ENCODE measurements around the gene ARAP1. TPM values are rescaled to one million over a fixed set of nuclear protein-coding genes. Genes with fewer than 3 reads are reported as not detected.

The ARAP1 gene
- polyA plus RNA-seq, 1 donor (not counting 4 experiments of a cell fraction or from before 2014, with no cell fraction given), result 32.8 TPM

DNA sequence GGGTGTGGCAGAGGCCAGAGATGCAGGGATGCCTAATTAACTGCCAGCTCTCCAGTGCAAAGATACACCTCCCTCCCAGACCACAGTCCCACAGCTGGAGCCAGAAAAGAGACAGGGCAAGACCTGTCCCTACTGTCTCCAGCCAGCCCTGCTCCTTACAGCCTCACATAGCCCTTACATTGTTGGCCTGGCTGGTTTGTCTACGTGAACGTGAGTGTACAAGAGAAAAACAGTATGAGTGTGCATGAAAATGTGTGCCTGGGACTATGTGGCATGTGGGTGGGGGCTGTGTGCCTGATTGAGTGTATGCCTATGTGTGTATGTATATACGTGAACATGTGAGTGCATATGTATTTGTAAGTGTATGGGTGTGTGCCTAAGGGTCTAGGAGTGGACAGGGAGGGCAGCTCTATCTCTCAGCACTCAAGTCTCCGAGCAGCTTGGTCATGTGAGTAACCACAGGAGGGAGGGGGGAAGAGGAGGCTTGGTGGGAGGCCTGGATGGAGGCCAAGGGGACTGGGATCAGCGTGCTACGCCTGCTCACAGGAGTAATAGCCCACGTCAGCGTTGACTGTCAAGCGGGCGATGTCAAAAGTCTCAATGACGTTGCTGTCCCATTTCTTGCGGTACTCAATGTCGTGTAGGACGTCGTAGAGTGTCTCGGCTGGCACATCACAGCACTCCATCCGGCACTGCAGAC, 6.6 kb upstream of the ARAP1 start:
- H3K4me3 ChIP-seq (ENCODE audit: control insufficient read depth in 2 of 3, extremely low read depth in 1 of 3, insufficient read depth in 2 of 3, low read depth in 1 of 3, low read length in 3 of 3), result no peak overlapping the region
- TF ChIP-seq, protein P1, sequence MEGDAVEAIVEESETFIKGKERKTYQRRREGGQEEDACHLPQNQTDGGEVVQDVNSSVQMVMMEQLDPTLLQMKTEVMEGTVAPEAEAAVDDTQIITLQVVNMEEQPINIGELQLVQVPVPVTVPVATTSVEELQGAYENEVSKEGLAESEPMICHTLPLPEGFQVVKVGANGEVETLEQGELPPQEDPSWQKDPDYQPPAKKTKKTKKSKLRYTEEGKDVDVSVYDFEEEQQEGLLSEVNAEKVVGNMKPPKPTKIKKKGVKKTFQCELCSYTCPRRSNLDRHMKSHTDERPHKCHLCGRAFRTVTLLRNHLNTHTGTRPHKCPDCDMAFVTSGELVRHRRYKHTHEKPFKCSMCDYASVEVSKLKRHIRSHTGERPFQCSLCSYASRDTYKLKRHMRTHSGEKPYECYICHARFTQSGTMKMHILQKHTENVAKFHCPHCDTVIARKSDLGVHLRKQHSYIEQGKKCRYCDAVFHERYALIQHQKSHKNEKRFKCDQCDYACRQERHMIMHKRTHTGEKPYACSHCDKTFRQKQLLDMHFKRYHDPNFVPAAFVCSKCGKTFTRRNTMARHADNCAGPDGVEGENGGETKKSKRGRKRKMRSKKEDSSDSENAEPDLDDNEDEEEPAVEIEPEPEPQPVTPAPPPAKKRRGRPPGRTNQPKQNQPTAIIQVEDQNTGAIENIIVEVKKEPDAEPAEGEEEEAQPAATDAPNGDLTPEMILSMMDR (optimal IDR thresholded peaks at IDR 0.05 in 1 of 3, IDR thresholded peaks at IDR 0.05 in 1 of 3, conservative IDR thresholded peaks at IDR 0.05 in 1 of 3; ENCODE audit: extremely low read depth in 1 of 3, insufficient read depth in 2 of 3, low read length in 3 of 3), result no peak
- TF ChIP-seq EZH2 (IDR thresholded peaks at IDR 0.05; ENCODE audit: low read length), result no peak
- H3K9ac ChIP-seq (ENCODE audit: control insufficient read depth, extremely low read depth, insufficient read depth, low read length), result no peak overlapping the region
- no peak overlapping the region for H3K4me2 ChIP-seq (ENCODE audit: control insufficient read depth, extremely low read depth, insufficient read depth, low read depth, low read length)
- H3K9me3 ChIP-seq (ENCODE audit: control insufficient read depth, low read depth, low read length), result no peaks in the 10 kb centered on the region
- peaks cover 2 to 9% of the 10 kb centered on the region in 2 experiments for H3K36me3 ChIP-seq (ENCODE audit: control insufficient read depth in 2 of 2, extremely low read depth in 1 of 2, insufficient read depth in 2 of 2, low read length in 2 of 2)
- no peak overlapping the region for H2AFZ ChIP-seq (ENCODE audit: control insufficient read depth, low read length)
- H3K27me3 ChIP-seq (ENCODE audit: control insufficient read depth, extremely low read depth, insufficient read depth, low read length), result no peaks in the 10 kb centered on the region
- no peaks in the 10 kb centered on the region for H3K79me2 ChIP-seq (ENCODE audit: control insufficient read depth, insufficient read depth, low read length)
- dilution Hi-C loops (cut with MboI; ENCODE audit: extremely low pct_ligation_motif_present, low sequenced_read_pairs), result loop anchor here (10.0 kb wide), 1 partner anchor 56 kb away; the partner anchor contains the start of gene ATG16L2
- no peaks in the 10 kb centered on the region for H4K20me1 ChIP-seq (ENCODE audit: control insufficient read depth, extremely low read depth, insufficient read depth, low read length)
- FAIRE-seq (no peak), DNase-seq (ENCODE audit: low read depth, low spot score) (no peak)
- no peaks in the 10 kb centered on the region for H3K9me1 ChIP-seq (ENCODE audit: control insufficient read depth, extremely low read depth, insufficient read depth, low read length)
- peaks cover 8% of the 10 kb centered on the region for H3K4me1 ChIP-seq (ENCODE audit: control insufficient read depth, extremely low read depth, insufficient read depth, low read length)
- H3K27ac ChIP-seq (ENCODE audit: control insufficient read depth, insufficient read depth, low read length), result no peak overlapping the region

DNA sequence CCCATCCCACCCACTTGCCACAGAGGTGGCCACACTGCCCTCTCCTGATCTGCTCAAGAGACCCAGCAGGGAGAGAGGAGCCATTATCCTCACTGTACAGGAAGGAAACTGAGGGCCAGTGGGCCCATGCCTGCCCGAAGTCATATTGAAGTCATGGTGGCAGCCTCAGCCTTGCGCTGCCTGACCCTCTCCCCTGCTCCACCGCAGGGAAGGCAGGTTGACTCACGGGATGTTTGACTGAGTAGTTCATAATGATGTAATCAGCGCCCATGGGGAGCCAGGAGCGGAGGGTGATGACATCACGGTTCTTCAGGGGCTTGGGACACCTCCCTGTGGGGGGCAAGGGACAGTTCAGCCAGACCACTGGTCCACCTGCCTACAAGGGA, 6.1 kb upstream of the ARAP1 start:
- DNase-seq (ENCODE audit: low read depth, low spot score) (no peak), FAIRE-seq (no peak)

More for the DNA sequence above, 6.1 kb upstream of the ARAP1 start:
- no peaks in the 10 kb centered on the region for H3K9me1 ChIP-seq (ENCODE audit: control insufficient read depth, extremely low read depth, insufficient read depth, low read length)
- dilution Hi-C loops (cut with MboI; ENCODE audit: extremely low pct_ligation_motif_present, low sequenced_read_pairs), result loop anchor here (10.0 kb wide), 1 partner anchor 57 kb away; the partner anchor contains the start of gene ATG16L2
- H3K4me1 ChIP-seq (ENCODE audit: control insufficient read depth, extremely low read depth, insufficient read depth, low read length), result peaks cover 9% of the 10 kb centered on the region
- no peak overlapping the region for H3K27ac ChIP-seq (ENCODE audit: control insufficient read depth, insufficient read depth, low read length)
- H2AFZ ChIP-seq (ENCODE audit: control insufficient read depth, low read length), result no peak overlapping the region
- H3K4me2 ChIP-seq (ENCODE audit: control insufficient read depth, extremely low read depth, insufficient read depth, low read depth, low read length), result no peak overlapping the region
- H3K4me3 ChIP-seq (ENCODE audit: control insufficient read depth in 2 of 3, extremely low read depth in 1 of 3, insufficient read depth in 2 of 3, low read depth in 1 of 3, low read length in 3 of 3), result no peak overlapping the region
- H3K9me3 ChIP-seq (ENCODE audit: control insufficient read depth, low read depth, low read length), result no peaks in the 10 kb centered on the region
- no peak overlapping the region for H3K9ac ChIP-seq (ENCODE audit: control insufficient read depth, extremely low read depth, insufficient read depth, low read length)
- TF ChIP-seq, protein P1 (optimal IDR thresholded peaks at IDR 0.05 in 1 of 3, IDR thresholded peaks at IDR 0.05 in 1 of 3, conservative IDR thresholded peaks at IDR 0.05 in 1 of 3; ENCODE audit: extremely low read depth in 1 of 3, insufficient read depth in 2 of 3, low read length in 3 of 3), result no peak
- TF ChIP-seq EZH2 (IDR thresholded peaks at IDR 0.05; ENCODE audit: low read length), result no peak
- H3K79me2 ChIP-seq (ENCODE audit: control insufficient read depth, insufficient read depth, low read length), result no peaks in the 10 kb centered on the region
- peaks cover 2 to 9% of the 10 kb centered on the region in 2 experiments for H3K36me3 ChIP-seq (ENCODE audit: control insufficient read depth in 2 of 2, extremely low read depth in 1 of 2, insufficient read depth in 2 of 2, low read length in 2 of 2)
- H4K20me1 ChIP-seq (ENCODE audit: control insufficient read depth, extremely low read depth, insufficient read depth, low read length), result no peaks in the 10 kb centered on the region
- H3K27me3 ChIP-seq (ENCODE audit: control insufficient read depth, extremely low read depth, insufficient read depth, low read length), result no peaks in the 10 kb centered on the region
